Measurements from ENCODE around the gene DNAJC6. TPM values are rescaled to one million over a fixed set of nuclear protein-coding genes. Genes with fewer than 3 reads are reported as not detected.
"Not testable (repeated sequence)": the region's sequence is repeated elsewhere in the genome, so short reads cannot be mapped to it uniquely, and the experiment has no call there.

The DNAJC6 gene
- total RNA-seq, 2 donors from 2014 or later: 1.3 to 2.2 TPM

DNA sequence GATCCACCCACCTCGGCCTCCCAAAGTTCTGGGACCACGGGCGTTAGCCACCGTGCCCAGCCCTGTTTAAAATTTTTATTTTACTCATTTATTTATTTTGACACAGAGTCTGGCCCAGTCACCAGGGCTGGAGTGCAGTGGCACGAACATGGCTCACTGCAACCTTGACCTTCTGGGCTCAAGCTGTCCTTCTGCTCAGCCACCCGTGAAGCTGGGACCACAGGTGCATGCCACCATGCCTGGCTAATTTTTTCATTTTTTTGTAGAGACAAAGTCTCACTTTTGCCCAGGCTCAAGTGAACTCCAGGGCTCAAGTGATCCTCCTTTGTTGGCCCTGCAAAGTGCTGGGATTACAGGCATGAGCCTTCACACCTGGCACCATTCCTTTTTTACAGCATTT lies 27.5 kb upstream of the DNAJC6 start:
- H3K27ac ChIP-seq: no peak overlapping the region
- no peaks in the 10 kb centered on the region for H3K4me1 ChIP-seq
- intact Hi-C loops (cut with DNase I): no loop called here
- no peaks in the 10 kb centered on the region for H3K27me3 ChIP-seq
- no peaks in the 10 kb centered on the region for H3K9me3 ChIP-seq
- DNase-seq: no peak
- H3K36me3 ChIP-seq: no peaks in the 10 kb centered on the region
- TF ChIP-seq, protein P1, sequence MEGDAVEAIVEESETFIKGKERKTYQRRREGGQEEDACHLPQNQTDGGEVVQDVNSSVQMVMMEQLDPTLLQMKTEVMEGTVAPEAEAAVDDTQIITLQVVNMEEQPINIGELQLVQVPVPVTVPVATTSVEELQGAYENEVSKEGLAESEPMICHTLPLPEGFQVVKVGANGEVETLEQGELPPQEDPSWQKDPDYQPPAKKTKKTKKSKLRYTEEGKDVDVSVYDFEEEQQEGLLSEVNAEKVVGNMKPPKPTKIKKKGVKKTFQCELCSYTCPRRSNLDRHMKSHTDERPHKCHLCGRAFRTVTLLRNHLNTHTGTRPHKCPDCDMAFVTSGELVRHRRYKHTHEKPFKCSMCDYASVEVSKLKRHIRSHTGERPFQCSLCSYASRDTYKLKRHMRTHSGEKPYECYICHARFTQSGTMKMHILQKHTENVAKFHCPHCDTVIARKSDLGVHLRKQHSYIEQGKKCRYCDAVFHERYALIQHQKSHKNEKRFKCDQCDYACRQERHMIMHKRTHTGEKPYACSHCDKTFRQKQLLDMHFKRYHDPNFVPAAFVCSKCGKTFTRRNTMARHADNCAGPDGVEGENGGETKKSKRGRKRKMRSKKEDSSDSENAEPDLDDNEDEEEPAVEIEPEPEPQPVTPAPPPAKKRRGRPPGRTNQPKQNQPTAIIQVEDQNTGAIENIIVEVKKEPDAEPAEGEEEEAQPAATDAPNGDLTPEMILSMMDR (IDR thresholded peaks at IDR 0.05): no peak
- no peak overlapping the region for H3K9ac ChIP-seq (ENCODE audit: low read depth in 2 of 2, low read length in 2 of 2)
- H3K4me3 ChIP-seq: no peak overlapping the region

DNA sequence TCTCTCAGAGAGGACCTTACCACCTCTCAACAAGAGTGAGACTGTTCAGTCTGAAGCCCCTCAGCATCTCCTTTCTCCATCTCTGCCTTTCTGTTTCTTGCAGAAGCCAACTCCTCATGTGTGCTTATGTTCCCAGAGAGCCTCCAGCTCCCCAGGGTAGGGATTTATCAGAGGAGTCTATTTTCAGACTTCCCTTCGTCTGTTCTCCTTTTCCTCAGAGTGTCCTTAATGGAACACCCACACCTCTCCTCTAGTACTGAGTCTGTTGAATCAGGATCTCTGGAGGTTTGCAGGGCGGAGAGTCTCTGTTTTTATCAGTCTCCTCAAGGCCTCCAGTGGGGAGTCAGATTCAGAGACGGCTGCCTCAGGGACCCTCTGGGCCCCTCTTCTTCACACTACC lies 25.1 kb upstream of the DNAJC6 start:
- Histone ChIP-seq H3K27ac (no peak overlapping the region), H3K9me3 (no peaks in the 10 kb centered on the region), H3K4me1 (no peaks in the 10 kb centered on the region), H3K9ac (ENCODE audit: low read depth in 2 of 2, low read length in 2 of 2) (no peak overlapping the region), H3K4me3 (no peak overlapping the region), H3K27me3 (no peaks in the 10 kb centered on the region), H3K36me3 (no peaks in the 10 kb centered on the region)
- TF ChIP-seq, protein P1 (IDR thresholded peaks at IDR 0.05): no peak
- no peak for DNase-seq
- intact Hi-C loops (cut with DNase I): no loop called here

DNA sequence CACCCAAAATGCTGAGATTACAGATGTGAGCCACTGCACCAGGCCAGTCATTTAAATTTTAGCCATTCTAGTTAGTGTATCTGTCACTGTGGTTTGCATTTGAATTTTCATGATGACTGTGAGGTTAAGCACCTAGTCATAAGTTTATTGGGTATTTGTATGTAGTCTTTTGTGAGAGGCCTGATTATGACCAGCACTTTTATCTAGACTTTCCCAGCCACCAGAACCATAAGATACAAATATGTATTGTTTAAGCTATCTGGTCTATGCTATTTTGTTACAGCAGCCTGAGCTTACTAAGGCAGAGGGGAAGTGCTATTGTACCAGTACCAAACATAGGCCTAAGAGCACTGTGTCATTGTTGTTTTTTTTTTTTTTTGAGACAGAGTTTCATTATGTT lies 19.9 kb upstream of the DNAJC6 start:
- Histone ChIP-seq H3K4me1 (no peaks in the 10 kb centered on the region), H3K27ac (no peak overlapping the region), H3K9me3 (no peaks in the 10 kb centered on the region), H3K9ac (ENCODE audit: low read depth in 2 of 2, low read length in 2 of 2) (no peak overlapping the region), H3K36me3 (no peaks in the 10 kb centered on the region), H3K4me3 (no peak overlapping the region), H3K27me3 (no peaks in the 10 kb centered on the region)
- intact Hi-C loops (cut with DNase I): no loop called here
- TF ChIP-seq, protein P1 (IDR thresholded peaks at IDR 0.05): no peak
- no peak for DNase-seq

DNA sequence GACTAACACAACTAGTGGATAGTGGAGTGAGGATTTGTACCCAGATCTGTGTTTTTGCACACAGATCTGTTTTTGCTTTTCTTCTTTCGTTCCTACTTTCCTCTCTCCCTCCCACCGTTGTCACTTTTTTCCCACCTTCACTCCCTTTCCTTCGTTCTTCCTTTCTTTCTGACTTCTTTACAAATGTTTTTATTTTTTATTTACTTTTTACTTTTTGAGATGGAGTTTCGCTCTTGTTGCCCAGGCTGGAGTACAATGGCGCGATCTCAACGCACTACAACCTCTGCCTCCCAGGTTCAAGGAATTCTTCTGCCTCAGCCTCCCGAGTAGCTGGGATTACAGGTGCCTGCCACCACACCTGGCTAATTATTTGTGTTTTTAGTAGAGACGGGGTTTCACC lies 17.5 kb upstream of the DNAJC6 start:
- intact Hi-C loops (cut with DNase I); H3K27me3 ChIP-seq: not testable (repeated sequence)

DNA sequence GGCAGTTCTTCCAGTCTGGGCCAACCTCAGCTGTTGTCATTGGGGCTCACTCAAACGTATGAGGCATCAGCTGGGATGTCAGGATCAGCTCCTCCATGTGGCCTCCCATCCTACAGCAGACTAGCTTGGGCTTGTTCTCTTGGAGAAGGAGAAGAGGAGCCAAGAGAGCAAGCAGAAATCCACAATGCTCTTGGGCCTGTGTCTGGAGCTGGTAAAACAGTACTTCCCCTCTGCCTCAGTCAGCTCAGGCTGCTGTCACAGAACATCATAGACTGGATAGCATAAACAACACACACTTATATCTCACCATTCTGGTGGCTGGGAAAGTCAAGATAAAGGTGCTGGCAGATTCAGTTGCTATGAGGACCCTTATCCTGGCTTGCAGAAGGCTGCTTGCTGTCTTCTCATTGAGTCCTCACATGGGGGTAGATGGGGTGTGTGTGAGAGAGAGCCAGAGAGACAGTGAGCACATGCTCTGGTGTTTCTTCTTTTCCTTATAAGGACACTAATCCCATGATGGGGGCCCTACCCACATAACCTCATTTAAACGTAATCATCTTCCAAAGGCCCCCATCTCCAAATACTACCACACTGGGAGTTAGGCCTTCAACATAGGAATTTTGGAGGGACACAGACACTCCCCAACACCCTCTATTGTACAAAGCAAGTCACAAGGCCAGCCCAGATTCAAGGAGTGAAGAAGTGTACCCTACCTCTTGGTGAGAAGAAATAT lies 16.3 kb upstream of the DNAJC6 start:
- Histone ChIP-seq H3K4me1 (no peaks in the 10 kb centered on the region), H3K9me3 (no peaks in the 10 kb centered on the region), H3K36me3 (no peaks in the 10 kb centered on the region), H3K27me3 (no peaks in the 10 kb centered on the region), H3K27ac (no peak overlapping the region), H3K4me3 (no peak overlapping the region), H3K9ac (ENCODE audit: low read depth in 2 of 2, low read length in 2 of 2) (no peak overlapping the region)
- TF ChIP-seq, protein P1 (IDR thresholded peaks at IDR 0.05): no peak
- intact Hi-C loops (cut with DNase I): no loop called here
- no peak for DNase-seq

More for the DNA sequence above, 17.5 kb upstream of the DNAJC6 start:
- not testable (repeated sequence) for H3K9me3 ChIP-seq; H3K4me3 ChIP-seq; H3K36me3 ChIP-seq; H3K4me1 ChIP-seq; H3K27ac ChIP-seq; H3K9ac ChIP-seq (ENCODE audit: low read depth in 2 of 2, low read length in 2 of 2); DNase-seq

GRCh38 chr1:65297706-65298105 lies 11.6 kb upstream of the DNAJC6 start:
- TF ChIP-seq, protein P1 (IDR thresholded peaks at IDR 0.05): no peak
- H3K27ac ChIP-seq: no peak overlapping the region
- no peak overlapping the region for H3K9ac ChIP-seq (ENCODE audit: low read depth in 2 of 2, low read length in 2 of 2)
- H3K4me1 ChIP-seq: no peaks in the 10 kb centered on the region
- no peak for DNase-seq
- H3K27me3 ChIP-seq: no peaks in the 10 kb centered on the region
- H3K4me3 ChIP-seq: no peak overlapping the region
- no peaks in the 10 kb centered on the region for H3K36me3 ChIP-seq
- intact Hi-C loops (cut with DNase I): no loop called here
- no peaks in the 10 kb centered on the region for H3K9me3 ChIP-seq

Data from colonic mucosa (tissue), 4 donors.